Endodermal cell (in vitro differentiated cells): ENCODE data around the gene C1QTNF1. TPM values are rescaled to one million over a fixed set of nuclear protein-coding genes. Genes with fewer than 3 reads are reported as not detected.

Experiments
- DNase-seq: peaks from one replicate; pipeline ENCODE4 v3.0.0-alpha.2; 2017
- H3K27ac ChIP-seq: 2 replicates; pipeline ENCODE4 v1.5.1; 2013; ENCODE audit warnings: mild to moderate bottlenecking, low read depth, low read length, moderate library complexity
- H3K27me3 ChIP-seq: 2 replicates; pipeline ENCODE4 v1.6.1; 2013; ENCODE audit warnings: mild to moderate bottlenecking, low read length, moderate library complexity; ENCODE audit not compliant: insufficient read depth, control insufficient read depth, poor library complexity, severe bottlenecking
- H3K36me3 ChIP-seq: 2 replicates; pipeline ENCODE4 v1.7.0; 2013; ENCODE audit warnings: mild to moderate bottlenecking, low read length, moderate library complexity; ENCODE audit not compliant: control insufficient read depth, insufficient read depth
- H3K4me1 ChIP-seq: one replicate; pipeline ENCODE4 v1.7.0; 2013; ENCODE audit warnings: low read length; ENCODE audit not compliant: control insufficient read depth, insufficient read depth
- H3K4me3 ChIP-seq: 2 replicates; pipeline ENCODE4 v1.5.1; 2013; ENCODE audit warnings: mild to moderate bottlenecking, low read length, moderate library complexity
- H3K9ac ChIP-seq: 2 replicates; pipeline ENCODE4 v1.6.1; 2013; ENCODE audit warnings: mild to moderate bottlenecking, low read length, moderate library complexity; ENCODE audit not compliant: poor library complexity, severe bottlenecking; ENCODE audit errors: extremely low read depth
- H3K9me3 ChIP-seq: 2 replicates; pipeline ENCODE4 v1.6.1; 2013; ENCODE audit warnings: mild to moderate bottlenecking, low read length, moderate library complexity; ENCODE audit not compliant: control insufficient read depth
- H3K27ac Mint-ChIP-seq: 2 replicates; pipeline ENCODE4 v1.8.0; 2020; ENCODE audit warnings: mixed read lengths
- H3K27me3 Mint-ChIP-seq: 2 replicates; pipeline ENCODE4 v1.8.0; 2021; ENCODE audit warnings: mild to moderate bottlenecking, mixed read lengths; ENCODE audit not compliant: insufficient read depth
- H3K36me3 Mint-ChIP-seq: 2 replicates; pipeline ENCODE4 v1.8.0; 2020; ENCODE audit warnings: low read depth, mixed read lengths
- H3K4me1 Mint-ChIP-seq: 2 replicates; pipeline ENCODE4 v1.8.0; 2020; ENCODE audit warnings: mixed read lengths
- H3K4me3 Mint-ChIP-seq: 2 replicates; pipeline ENCODE4 v1.8.0; 2020; ENCODE audit warnings: mild to moderate bottlenecking, moderate library complexity, mixed read lengths
- H3K9me3 Mint-ChIP-seq: 2 replicates; pipeline ENCODE4 v1.8.0; 2020; ENCODE audit warnings: mild to moderate bottlenecking, mixed read lengths
- WGBS, 2 experiments: methylation state at CpG; one replicate each; pipeline versions ENCODE4 v1.1.5 to v1.1.7; 2013; ENCODE audit warnings: missing lambda C conversion rate in 2 of 2, mixed read lengths in 1 of 2; ENCODE audit not compliant: insufficient coverage in 1 of 2, insufficient read length in 1 of 2; 5-methylcytosine and 5-hydroxymethylcytosine counted together
- total RNA-seq, 2 donors: library from RNA; stranded (reverse); fragmentation: NEBNext Ultra II Directional in 1 of 2; extraction: Animal tissue kit (Norgen Biotek cat#: 25700) in 1 of 2; gene quantifications; 2 replicates in 1 of 2; 3 replicates in 1 of 2; pipeline ENCODE4 v1.2.1, GENCODE V29; 2021
- TF ChIP-seq, protein P1 (sequence below): fragments of 200-600 bp; sonication (generic); conservative IDR thresholded peaks from 2 replicates; pipeline ENCODE4 v1.5.0; 2021; ENCODE audit warnings: antibody characterized with exemption, mild to moderate bottlenecking

C1QTNF1 gene
- total RNA-seq, 2 donors from 2014 or later = 16.0 to 16.5 TPM

DNA sequence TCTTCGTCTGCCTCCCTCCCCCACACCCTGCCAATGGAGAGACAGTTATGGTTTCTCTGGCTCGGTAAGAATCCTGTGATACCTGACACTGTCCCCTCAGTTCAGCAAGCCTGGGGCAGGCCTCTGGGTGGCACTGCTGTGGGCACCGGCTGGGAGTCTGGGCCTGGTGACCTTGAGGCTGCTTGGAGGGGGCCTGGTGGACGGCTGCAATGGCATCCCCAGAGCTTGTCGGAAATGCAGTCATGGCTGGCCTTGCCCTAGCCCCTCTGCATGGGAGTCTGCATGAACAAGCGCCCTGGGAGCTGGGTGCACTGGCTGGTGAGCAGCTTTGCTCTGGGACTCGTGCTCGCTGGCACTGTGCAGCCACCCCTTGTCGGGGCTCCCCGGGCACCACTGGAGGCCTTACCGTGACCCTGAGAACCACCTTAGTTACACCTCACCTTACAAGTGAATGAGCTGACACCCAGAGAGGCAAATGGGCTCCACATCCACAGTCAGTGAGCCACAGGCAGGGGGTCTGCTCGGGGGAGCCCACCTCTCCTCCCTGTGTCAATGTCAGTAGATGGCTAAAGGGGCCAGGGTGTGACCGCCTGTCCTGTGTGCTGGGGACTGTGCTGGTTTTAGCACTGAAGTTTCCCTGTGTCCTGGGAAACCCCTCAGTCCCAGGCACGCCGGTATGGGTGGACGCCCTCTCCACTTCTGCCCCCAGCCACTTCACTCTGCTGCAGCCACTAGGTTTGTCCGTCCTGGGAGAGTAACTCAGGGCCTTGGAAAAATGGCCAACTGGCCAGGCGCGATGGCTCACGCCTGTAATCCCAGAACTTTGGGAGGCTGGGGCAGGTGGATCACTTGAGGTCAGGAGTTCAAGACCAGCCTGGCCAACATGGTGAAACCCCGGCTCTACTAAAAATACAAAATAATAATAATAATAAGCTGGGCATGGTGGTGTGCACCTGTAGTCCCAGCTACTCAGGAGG, 45.7 kb upstream of the C1QTNF1 start:
- Mint-ChIP-seq H3K27me3 (no peaks in the 10 kb centered on the region), H3K4me3 (no peak overlapping the region), H3K4me1 (peaks cover 16% of the 10 kb centered on the region), H3K36me3 (no peaks in the 10 kb centered on the region), H3K9me3 (no peaks in the 10 kb centered on the region), H3K27ac (no peak overlapping the region)
- no peak for DNase-seq
- TF ChIP-seq, protein P1, sequence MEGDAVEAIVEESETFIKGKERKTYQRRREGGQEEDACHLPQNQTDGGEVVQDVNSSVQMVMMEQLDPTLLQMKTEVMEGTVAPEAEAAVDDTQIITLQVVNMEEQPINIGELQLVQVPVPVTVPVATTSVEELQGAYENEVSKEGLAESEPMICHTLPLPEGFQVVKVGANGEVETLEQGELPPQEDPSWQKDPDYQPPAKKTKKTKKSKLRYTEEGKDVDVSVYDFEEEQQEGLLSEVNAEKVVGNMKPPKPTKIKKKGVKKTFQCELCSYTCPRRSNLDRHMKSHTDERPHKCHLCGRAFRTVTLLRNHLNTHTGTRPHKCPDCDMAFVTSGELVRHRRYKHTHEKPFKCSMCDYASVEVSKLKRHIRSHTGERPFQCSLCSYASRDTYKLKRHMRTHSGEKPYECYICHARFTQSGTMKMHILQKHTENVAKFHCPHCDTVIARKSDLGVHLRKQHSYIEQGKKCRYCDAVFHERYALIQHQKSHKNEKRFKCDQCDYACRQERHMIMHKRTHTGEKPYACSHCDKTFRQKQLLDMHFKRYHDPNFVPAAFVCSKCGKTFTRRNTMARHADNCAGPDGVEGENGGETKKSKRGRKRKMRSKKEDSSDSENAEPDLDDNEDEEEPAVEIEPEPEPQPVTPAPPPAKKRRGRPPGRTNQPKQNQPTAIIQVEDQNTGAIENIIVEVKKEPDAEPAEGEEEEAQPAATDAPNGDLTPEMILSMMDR = peak; percentile 25
- H3K4me3 ChIP-seq = no peak overlapping the region
- H3K27ac ChIP-seq = no peak overlapping the region
- peaks cover 6% of the 10 kb centered on the region for H3K4me1 ChIP-seq
- no peaks in the 10 kb centered on the region for H3K27me3 ChIP-seq
- no peaks in the 10 kb centered on the region for H3K36me3 ChIP-seq
- 81 to 87% methylated on average over 13 to 20 of the region's 21 CpGs for WGBS, 2 experiments
- no peak overlapping the region for H3K9ac ChIP-seq
- H3K9me3 ChIP-seq = no peaks in the 10 kb centered on the region

DNA sequence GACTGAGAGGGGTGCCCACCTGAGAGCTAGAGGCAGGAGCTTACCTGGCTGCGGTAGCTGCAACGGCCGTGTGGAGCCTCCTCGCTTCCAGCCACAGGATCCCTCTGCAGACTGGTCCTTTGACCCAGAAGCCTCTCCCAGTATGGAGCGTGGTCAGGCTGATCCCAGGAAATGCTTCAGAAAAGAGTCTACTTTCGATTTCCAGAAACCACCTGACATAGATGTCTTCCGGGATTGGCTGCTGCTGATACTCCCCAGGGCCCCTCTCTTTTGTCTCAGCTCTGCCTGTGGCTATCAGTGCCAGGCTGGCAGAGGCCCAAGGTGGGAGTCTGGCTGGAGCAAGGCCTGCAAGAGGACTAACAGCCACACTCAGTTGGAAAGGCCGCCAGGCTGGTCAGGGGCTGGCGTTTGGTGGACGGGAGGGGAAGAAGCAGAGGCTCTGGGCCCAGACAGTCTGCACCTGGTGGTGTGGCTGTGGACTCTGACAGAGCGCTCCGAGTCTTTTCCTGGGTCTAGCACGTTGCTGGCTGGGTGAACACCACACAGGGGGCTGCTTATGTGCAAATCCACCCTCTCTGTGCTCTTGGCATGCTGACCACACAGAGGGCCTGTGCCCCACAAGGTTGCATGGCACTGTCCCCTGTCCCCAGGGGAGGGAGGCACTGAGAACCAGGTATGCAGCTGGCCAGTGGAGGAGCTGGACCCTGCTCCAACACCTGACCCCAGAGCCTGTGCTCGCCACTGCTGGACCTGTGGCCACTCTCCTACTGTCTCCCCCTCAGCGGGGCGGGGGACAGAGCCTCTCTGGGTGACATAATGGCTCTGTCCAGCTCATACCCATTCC, 44.0 kb upstream of the C1QTNF1 start, which contains the start of gene LGALS3BP:
TSS of gene LGALS3BP (minus strand) at position 144 of the 844 bp plus-strand sequence. CDS start 2,732 bp downstream, outside the sequence.
- TF ChIP-seq, protein P1 = no peak
- 79 to 81% methylated on average over 16 of the region's 16 CpGs for WGBS, 2 experiments
- H3K27me3 Mint-ChIP-seq = no peaks in the 10 kb centered on the region
- H3K4me3 Mint-ChIP-seq = no peak within 1 kb of the TSS
- H3K4me3 ChIP-seq = no peak within 1 kb of the TSS
- H3K4me1 Mint-ChIP-seq = peaks cover 18% of the 10 kb centered on the region
- H3K27me3 ChIP-seq = no peaks in the 10 kb centered on the region
- H3K27ac Mint-ChIP-seq = peak within 1 kb of the TSS; percentile 36
- peaks cover 3% of the 10 kb centered on the region for H3K4me1 ChIP-seq
- peak within 1 kb of the TSS; percentile 44 for H3K27ac ChIP-seq
- DNase-seq = peak; percentile 86
- H3K36me3 ChIP-seq = no peaks in the 10 kb centered on the region
- H3K9me3 Mint-ChIP-seq = no peaks in the 10 kb centered on the region
- H3K9ac ChIP-seq = no peak within 1 kb of the TSS
- H3K9me3 ChIP-seq = no peaks in the 10 kb centered on the region
- no peaks in the 10 kb centered on the region for H3K36me3 Mint-ChIP-seq

DNA sequence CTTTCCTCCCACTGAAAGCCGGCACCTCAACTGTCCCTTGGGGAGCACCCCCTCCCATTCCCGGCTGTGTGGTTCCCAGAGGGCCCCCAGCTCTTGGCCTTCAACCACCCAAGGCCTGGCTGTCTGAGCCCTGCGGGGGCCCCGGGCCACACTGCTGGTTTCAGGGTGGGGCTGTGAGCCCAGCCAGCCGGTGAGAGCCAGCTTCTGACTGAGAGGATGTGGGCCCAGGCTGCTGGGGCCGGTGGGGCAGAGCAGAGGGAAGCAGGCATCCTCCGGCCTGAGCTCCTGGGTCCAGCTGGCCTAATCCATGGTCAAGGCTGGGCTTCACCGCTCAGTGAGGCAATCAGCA, 43.4 kb upstream of the C1QTNF1 start:
- no peaks in the 10 kb centered on the region for H3K27me3 ChIP-seq
- peaks cover 3% of the 10 kb centered on the region for H3K4me1 ChIP-seq
- Mint-ChIP-seq H3K27ac (no peak overlapping the region), H3K4me1 (peaks cover 14% of the 10 kb centered on the region), H3K9me3 (no peaks in the 10 kb centered on the region), H3K36me3 (no peaks in the 10 kb centered on the region), H3K27me3 (no peaks in the 10 kb centered on the region), H3K4me3 (no peak overlapping the region)
- TF ChIP-seq, protein P1 = no peak
- DNase-seq = no peak
- H3K27ac ChIP-seq = no peak overlapping the region
- no peaks in the 10 kb centered on the region for H3K36me3 ChIP-seq
- H3K9ac ChIP-seq = no peak overlapping the region
- WGBS, 2 experiments = 76 to 88% methylated on average over 3 to 8 of the region's 8 CpGs
- no peaks in the 10 kb centered on the region for H3K9me3 ChIP-seq
- no peak overlapping the region for H3K4me3 ChIP-seq
